ENCODE data around the gene C6orf47.
"Not testable (repeated sequence)": the region's sequence is repeated elsewhere in the genome, so short reads cannot be mapped to it uniquely, and the experiment has no call there.

The C6orf47 gene, protein sequence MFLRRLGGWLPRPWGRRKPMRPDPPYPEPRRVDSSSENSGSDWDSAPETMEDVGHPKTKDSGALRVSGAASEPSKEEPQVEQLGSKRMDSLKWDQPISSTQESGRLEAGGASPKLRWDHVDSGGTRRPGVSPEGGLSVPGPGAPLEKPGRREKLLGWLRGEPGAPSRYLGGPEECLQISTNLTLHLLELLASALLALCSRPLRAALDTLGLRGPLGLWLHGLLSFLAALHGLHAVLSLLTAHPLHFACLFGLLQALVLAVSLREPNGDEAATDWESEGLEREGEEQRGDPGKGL

DNA sequence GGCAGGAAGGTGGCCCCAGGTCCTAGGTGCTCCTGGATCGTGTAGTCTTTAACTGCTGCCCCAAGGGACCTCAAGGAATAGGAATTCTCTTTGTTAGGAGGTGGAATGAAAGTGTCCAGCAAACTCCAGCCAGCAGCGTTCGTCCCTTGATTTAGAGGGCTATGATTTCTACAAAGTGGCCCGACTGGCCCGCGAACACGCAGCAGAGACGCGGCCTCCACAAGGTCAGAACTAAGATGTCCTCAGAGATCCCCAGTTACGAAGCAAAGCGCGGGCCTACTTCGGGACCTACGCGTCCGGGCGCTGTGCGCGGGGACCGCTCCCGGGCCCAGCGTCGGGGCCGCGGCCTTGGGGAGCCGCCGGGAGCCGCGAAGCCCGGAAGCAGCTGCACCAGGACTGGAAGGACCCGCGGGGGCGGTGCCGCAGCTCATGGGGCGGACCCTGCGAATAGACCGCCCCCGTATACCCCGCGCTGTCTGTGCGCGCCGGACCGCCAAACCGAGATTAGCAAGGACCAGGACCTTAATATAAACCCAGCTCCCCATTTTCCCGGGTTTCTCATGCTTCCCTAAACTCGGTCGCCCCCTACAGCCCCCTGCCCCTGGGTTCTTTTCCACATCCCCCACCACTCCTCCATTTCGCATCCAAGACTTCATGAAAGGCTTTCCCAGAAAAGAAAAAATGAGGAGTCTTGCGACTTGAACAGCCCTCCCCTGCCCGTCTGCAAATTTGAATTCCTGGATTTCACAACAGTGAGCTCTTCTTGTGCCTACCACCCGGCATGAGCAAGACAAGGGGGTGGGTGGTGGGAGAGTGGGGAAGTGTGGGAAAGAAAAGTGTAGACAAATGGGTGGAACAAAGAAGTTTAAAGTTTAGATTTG lies at the start of gene C6orf47:
Gene C6orf47, minus strand, starts transcription at position 398 of the 881 bp plus-strand sequence. CDS start 831 bp downstream, outside the sequence.
- peak; percentile 88 for DNase-seq (ENCODE audit: low spot score)

DNA sequence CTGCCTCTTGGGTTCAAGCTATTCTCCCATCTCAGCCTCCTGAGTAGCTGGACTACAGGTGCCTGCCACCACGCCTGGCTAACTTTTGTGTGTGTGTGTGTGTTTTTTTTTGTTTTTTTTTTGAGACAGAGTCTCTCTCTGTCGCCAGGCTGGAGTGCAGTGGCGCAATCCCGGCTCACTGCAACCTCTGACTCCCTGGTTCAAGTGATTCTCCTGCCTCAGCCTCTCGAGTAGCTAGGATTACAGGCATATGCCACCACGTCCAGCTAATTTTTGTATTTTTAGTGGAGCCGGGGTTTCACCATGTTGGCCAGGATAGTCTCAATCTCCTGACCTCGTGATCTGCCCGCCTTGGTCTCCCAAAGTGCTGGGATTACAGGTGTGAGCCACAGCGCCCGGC lies 48.6 kb upstream of the C6orf47 start:
- not testable (repeated sequence) for DNase-seq (ENCODE audit: low spot score)

DNA sequence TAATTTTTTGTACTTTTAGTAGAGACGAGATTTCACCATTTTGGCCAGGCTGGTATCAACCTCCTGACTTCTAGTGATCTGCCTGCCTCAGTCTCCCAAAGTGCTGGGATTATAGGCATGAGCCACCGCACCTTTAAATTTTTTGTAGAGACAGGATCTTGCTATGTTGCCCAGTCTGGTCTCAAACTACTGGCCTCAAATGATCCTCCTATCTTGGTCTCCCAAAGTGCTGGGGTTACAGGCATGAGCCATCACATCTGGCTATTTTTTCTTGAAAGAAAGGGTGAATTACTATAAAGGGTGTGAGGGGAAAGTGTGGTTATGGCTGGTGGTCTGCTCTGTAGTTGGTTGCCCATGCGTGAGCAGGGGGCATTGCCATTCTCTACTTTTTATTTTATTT lies 47.6 kb upstream of the C6orf47 start:
- no peak for DNase-seq (ENCODE audit: low spot score)

DNA sequence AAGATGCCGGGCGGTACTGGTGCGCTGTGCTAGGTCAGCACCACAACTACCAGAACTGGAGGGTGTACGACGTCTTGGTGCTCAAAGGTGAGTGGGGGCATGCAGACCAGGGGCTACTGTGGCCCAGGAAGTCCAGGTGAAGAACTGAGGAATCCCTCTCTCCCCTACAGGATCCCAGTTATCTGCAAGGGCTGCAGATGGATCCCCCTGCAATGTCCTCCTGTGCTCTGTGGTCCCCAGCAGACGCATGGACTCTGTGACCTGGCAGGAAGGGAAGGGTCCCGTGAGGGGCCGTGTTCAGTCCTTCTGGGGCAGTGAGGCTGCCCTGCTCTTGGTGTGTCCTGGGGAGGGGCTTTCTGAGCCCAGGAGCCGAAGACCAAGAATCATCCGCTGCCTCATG lies 47.1 kb upstream of the C6orf47 start:
- DNase-seq (ENCODE audit: low spot score): no peak

DNA sequence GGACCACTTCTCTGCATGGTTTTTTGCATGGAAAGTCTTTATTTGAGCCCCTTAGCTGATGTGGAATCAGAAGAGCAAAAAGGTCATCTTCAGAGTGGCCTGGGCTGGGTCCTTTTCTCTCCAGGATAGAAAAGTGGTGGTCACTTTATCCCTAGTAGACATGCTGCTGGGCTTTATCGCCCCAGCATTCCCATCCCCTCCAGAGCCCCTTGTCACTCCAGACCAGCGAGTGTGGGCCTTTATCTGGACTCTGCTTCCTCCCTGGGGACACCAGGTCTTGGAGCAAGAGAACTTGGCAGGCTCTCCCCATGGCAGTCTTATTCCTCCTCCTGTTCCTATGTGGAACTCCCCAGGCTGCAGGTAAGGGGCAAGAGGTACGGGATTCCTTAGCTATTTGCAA lies 46.0 kb upstream of the C6orf47 start, which contains the start of gene LY6G6F:
Gene LY6G6F, plus strand, starts transcription at position 268 of the 400 bp plus-strand sequence. Its CDS starts 41 bp downstream, at position 309.
- DNase-seq (ENCODE audit: low spot score): no peak

DNA sequence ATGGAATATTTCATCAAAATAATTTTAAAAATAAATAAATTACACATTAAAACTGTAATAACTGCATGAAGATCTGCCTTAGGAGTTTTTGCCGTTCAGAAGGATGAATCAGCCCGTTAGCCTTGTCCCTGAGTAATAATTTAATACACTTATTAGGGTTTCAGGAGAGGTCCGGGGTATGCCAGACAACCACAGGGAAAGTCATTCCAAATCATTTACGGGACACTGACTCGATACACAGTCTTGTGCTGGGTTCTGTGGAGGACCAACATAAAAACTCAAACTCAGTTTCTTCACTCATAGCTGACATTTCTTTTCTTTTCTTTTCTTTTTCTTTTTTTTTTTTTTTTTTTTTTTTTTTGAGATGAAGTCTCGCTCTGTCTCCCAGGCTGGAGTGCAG lies 45.4 kb upstream of the C6orf47 start:
- no peak for DNase-seq (ENCODE audit: low spot score)

DNA sequence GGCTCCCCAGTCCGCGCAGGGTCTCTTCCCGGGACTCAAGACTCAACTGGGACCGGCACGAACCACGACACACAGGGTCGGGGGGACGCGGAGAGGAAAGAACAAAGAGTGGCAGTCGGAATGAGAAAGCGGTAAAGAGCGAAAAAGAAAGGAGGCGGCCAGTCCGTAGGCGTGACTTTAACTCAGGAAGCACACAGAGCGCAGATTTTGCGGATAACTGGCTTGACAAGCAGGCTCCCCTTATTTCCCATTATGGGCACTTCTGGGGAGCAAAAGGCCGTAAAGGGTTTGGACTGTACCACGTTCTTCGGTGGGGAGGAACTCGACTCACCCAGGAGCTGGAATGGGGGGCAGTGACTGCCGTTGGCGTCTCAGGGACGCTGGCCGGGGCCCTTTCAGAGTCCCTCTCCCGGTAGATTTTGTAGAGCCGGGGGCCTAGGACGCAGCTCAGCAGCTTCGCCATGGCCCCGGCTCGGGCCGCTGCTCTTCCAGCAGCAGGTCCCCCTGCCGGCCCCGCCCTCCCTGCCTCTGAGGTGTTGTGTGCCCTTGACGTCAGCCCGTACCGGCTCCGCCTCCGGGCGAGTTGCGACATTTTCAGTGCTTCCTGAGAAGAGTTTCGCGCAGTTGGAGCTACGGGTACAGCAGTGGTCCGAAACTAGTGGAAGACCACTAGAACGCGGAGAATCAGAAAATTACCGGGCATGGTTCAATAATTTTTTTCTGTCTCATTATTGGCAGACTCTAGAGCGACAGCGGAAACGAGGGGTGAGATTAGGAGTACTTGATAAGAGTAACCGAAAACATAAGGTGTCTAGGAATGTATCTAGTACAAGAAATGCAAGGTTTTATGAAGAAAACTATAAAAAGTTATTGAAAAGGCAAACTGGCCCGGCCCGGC lies 42.5 kb upstream of the C6orf47 start, which contains the start of gene ABHD16A:
Gene ABHD16A, minus strand, starts transcription at position 506 of the 898 bp plus-strand sequence. Its CDS starts 43 bp downstream, at position 463.
- peak; percentile 99 for DNase-seq (ENCODE audit: low spot score)

DNA sequence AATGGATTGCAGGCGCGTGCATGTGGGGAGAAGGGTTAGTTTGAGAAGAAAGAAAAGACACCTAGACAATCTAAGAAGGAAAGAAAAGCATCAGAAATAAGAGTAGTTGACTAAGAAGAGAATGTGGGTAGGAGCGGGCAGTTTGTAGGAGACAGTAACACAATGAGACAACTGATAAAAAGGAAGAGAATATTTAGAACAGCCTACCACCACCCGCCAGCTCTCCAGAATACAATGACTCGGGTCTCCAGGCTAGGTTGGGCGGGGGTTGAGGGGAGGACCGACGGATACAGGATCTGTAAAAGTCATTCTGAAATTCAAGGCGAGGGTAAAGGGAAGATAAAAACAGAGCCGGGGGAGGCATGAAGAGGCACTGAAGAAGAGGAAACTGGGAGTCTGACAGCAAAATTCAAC lies 41.8 kb upstream of the C6orf47 start:
- peak; percentile 33 for DNase-seq (ENCODE audit: low spot score)

DNA sequence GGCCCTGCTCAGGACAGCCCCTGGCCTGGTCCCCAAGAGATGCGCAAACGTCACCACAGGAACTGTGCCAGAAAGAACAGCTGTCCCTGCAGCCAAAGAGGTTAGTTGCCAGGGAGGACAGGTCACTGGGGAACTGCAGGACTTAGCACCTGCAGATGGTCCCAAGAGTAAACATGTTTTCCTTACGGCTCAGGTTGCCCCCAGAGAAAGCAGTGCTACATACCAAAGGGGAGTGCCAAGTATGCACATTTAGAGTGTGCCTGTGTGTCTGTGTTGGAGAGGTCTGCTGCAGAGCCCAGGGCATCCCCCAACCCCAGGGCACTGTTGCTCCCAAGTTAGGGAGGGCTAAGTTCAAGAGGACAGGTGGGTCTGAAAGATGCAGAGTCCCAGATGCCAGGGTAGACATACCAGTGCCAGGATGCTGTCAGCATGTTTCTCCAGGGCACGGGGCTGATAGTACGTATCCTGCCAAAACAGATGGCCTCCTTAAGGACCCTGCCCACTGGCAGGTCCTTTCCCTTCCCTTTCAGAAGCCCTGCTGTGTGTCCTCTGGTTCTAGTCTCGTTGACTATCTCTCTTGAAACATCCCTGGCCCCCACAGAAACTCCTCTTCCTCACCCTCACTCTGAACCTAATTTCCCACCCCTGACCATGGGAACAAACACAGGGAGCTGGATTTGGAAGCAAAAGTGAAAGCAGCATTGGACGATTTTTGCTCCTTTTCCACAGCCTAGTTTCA lies 41.3 kb upstream of the C6orf47 start:
- DNase-seq (ENCODE audit: low spot score): no peak

DNA sequence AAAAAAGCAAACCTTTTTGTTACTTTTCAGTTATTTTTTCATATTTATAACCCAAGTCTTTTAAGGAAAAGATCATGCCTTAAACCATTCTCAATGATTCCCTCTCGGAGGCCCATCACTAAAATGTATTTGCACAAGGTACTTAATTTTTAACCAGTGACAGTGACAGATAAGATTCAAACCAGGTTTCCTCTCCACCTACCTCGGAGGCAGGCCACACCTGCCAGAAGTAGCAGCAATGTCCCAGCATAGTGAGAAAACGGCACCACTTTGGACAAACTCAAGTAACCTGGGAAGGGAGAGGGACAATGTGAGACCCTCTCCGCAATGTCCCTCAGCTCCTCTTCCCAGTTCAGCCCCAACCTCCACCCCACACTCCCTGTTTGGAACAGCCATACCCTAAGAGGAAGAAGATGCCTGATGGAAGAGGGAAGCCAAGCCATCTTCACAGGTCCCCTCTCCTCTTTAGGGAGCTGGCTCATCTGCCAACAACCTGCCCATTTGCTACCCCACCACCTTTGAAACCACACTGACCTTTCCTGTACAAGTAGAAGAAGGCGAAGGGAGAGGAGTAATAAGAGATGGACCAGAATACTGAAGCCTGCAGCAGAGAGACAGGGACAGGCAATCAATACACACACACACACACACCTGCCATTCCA lies 40.3 kb upstream of the C6orf47 start:
- DNase-seq (ENCODE audit: low spot score): no peak

DNA sequence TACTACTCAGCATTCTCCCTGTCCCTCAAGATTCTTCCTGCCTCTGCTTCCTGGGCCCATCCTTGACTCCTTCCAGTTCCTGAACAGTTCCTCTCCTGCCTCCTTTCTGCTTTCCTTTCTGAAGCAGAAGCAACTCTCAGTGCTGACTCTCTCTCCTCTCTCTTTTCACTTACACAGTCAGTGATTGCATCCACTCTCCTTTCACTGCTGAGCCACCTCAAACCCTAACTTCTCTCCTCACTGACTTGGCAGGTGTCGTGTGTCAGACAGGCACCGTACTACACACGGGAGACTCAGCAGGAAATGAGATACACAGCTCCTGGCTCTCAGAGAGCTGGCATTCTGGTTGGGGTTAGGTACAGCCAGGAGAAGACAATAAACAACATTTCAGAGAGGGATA lies 37.0 kb upstream of the C6orf47 start:
- no peak for DNase-seq (ENCODE audit: low spot score)

DNA sequence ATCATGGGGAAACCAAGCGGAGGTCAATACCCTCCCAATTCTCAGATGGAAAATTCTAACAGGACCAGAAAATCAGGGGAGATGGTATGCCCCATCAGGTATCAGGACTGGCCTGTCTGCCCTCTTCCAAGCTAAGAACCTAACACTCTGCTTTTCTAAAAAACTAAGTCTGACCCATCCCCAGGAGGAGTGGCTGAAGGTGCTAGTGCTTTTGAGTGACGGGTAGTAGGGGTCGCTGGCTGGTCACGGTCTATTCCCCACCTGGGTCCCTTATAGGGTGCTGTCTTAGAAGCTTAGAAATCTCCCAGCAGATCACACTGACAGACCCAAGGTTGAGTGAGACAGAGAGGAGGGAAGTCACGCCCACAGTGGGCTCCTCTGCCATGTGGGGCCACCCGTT lies 33.0 kb upstream of the C6orf47 start:
- DNase-seq (ENCODE audit: low spot score): no peak

DNA sequence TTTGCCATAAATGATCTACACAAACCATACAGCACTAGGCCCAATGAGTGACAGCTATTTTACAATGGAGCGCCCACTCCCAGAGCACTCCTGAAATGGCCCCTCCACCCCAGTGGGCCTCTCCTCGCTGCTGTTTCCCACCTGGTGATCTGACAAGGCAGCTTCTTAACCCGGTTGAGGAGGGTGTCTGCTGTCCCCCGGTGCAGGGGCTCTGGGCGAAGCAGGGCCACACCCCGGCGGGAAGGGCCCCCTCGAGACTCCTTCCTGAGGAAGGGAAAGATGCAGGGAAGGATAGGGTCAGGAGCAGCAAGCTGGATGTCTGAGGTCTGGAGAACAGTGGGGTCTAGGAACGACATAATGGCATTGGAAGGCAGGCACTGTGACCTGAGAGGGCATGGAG lies 32.3 kb upstream of the C6orf47 start:
- DNase-seq (ENCODE audit: low spot score): no peak

DNA sequence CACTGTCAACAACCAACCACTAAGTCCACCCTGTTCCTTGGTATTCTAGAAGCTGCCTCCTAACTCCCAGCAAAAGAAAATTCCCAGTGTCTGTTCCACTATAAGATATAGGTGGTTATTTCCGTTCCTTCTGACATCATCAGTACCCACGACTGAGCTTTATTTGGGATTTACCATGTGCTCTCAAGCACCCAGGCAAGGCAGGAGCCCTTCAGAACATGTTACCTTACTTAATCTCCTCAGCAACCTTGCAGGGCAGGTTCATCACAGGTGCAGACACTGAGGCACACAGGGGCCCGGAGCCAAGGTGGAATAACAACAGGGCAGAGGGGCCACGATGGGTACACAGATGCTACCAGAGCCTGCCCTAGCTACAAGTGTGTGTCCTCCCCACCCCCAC lies 31.8 kb upstream of the C6orf47 start:
- DNase-seq (ENCODE audit: low spot score): no peak

DNA sequence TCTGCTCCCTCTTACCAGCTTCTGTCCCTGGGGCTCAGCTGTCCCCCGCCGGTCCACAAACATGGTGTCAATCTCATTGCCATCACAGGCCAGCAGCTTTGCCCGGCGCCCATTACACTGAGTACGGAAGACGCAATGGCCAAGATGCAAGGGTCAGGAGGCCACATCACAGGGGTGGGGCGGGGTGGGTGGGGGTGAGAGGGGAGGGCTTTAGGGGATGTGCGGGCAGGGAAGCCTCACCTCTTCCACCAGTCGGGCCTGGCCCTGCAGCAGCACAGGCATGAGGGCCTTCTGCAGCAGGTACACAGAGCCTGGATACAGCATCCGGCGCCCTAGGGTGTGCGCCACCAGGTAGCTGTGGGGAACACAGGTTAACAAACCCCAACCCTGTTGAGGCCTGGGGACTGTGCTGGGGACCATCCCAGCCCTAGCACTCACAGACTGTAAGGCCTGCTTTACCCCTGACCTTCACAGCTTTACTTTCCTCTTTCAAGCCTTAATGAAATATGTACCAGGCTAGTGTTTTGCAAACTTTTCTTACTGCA lies 31.1 kb upstream of the C6orf47 start:
- no peak for DNase-seq (ENCODE audit: low spot score)

DNA sequence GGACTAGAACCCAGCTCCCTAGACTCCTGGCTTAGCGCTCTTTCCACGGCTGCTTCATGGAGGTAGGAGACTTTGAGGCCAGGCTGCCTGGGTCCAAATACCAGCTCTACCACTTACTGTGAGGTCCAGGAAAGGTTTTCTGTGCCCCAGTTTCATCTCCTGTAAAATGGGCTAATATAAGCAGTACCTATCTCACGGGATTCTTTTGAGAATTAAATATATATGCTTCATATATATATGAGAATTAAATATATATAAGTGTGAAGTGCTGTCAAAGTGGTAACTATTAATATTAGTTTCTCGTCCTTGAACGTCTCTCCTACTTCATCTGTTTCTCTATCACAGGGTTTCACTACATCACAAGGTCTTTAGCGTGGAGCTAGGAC lies 30.5 kb upstream of the C6orf47 start:
- no peak for DNase-seq (ENCODE audit: low spot score)

DNA sequence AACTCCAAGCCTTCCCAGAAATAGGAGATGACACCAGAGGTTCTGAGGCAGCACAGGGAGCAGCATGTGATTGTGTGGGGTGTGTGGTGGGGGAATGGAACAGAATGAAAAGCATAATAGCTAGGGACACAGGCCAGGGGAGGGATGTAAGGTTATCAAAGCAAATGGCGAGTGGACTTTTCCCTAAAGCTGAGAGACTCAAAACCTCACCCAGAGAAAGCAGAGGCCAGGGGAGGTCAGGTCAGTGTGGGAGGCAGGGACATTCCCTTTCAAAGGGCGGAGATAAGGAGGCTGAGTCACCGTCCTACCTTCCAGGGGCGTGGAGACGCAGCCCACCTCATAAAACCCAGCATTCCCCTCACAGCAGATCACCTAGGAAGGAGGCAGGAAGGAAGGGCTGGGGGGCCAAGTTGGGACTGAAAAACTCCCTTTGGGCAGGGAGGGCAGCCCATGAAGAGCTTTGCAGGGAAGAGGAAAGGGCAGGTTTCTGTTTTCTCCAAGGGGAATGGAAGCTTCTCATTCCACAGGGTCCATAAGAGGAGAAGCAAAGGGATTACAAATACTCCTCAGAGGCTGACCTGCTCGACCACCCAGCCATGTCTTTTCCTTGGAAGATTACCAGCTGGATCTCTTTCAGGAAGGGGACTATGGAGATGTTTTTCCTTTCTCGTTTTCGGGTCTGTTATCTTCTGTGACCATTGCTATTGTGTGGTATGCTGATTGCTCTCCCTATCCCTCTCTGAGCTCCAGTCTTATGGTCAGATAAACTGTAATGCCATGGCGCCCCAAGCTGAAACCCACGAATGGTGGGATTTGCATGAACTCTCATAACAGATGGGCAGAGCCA lies 29.9 kb upstream of the C6orf47 start:
- DNase-seq (ENCODE audit: low spot score): no peak

DNA sequence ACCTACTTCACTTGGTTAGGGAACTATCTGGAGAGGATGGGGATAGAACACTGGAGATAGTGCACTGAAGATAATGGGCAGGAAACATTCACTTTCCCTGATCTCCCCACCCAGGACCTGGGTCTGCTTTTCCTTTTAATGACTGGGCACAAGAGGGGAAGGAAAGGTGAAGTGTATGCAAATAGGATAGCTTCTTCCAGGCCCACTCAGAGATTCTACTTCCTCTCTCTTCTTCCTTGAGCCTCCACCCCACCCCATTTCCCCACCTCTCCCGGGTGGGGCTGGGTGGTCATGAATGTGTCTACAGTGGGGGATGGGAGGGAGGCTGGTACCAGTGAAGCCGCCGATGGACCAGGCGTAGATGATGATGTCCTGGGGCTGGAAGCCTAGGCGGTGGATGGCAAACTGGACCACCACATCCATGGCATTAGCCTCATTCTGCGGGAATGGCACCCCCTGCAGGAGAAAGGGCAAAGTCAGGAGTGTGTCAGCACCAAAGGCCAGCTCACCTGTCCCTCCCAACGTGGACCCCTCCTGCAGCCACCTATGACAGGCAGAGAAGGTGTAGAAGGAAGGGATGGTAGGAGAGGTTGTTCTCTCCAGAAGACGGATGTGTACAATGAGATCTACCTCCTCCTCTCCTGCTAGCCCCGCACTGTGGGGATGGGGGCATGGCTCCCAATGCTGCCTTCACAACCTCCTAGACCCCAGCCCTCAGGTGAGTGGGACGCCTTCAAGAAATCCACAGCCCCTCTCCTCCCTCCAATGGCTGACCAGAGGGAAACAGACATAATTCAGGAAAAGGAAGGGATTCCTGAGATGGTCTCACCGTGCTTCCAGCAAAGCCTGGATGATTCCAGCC lies 28.9 kb upstream of the C6orf47 start:
- DNase-seq (ENCODE audit: low spot score): no peak

Data from germinal center (tissue), 1 donor.